DOHH2 (cell line): ENCODE data around the gene OPN3.

Source experiments
- EZH2phosphoT487 ChIP-seq: fragments of 200-600 bp; sonication (generic); IDR thresholded peaks from 2 replicates; pipeline ENCODE4 v1.6.1; 2017; ENCODE audit warnings: borderline replicate concordance, mild to moderate bottlenecking, antibody characterized with exemption, low read length, moderate library complexity, mixed read lengths
- TF ChIP-seq, protein P1 (sequence below): fragments of 200-600 bp; sonication (generic); IDR thresholded peaks from one replicate; pipeline ENCODE4 v1.5.1; 2014; ENCODE audit warnings: antibody characterized with exemption, mild to moderate bottlenecking, low read depth, low read length; ENCODE audit not compliant: poor library complexity, severe bottlenecking

DNA sequence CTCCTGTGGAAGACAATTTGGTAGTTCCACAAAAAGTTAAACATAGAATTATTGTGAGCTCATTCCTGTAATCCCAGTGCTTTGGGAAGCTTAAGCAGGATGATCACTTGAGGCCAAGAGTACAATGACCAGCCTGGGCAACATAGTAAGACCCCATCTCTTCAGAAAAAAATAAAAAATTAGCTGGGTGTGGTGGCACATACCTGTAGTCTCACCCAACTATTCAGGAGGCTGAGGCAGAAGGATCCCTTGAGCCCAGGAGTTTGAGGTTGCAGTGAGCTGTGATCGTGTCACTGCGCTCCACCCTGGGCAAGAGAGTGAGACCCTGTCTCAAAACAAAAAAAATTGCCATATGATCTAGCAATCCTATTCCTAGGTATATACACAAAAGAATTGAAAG is 4.1 kb upstream of the OPN3 start:
- TF ChIP-seq, protein P1, sequence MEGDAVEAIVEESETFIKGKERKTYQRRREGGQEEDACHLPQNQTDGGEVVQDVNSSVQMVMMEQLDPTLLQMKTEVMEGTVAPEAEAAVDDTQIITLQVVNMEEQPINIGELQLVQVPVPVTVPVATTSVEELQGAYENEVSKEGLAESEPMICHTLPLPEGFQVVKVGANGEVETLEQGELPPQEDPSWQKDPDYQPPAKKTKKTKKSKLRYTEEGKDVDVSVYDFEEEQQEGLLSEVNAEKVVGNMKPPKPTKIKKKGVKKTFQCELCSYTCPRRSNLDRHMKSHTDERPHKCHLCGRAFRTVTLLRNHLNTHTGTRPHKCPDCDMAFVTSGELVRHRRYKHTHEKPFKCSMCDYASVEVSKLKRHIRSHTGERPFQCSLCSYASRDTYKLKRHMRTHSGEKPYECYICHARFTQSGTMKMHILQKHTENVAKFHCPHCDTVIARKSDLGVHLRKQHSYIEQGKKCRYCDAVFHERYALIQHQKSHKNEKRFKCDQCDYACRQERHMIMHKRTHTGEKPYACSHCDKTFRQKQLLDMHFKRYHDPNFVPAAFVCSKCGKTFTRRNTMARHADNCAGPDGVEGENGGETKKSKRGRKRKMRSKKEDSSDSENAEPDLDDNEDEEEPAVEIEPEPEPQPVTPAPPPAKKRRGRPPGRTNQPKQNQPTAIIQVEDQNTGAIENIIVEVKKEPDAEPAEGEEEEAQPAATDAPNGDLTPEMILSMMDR, result no peak
- no peak for TF ChIP-seq EZH2phosphoT487
